ENCODE results near the gene RABGAP1L.

RABGAP1L gene

DNA sequence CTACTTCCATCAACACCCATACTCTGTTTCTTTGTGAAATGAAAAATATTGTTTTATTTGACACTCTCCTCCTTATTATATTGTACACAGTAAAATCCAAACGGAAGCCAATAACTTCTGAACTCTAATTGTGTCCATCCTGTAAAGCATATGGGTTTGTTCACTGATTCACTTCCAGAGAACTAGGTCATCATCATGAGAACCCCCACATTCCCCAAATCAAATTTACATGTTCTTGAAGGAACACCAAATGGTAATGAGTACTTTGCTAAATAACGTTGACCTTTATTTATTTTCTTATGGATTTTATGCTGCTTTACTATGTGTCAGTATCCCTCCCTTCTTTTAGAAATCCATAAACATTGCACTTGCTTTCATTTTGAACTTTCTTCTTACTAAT is 627.0 kb downstream of the RABGAP1L start:
- H3K4me2 ChIP-seq (ENCODE audit: insufficient read depth, low read length, poor library complexity, severe bottlenecking), result no peak overlapping the region
- H3K14ac ChIP-seq (ENCODE audit: low read length), result no peak overlapping the region
- no peak overlapping the region for H3K4ac ChIP-seq (ENCODE audit: low read length)
- no peaks in the 10 kb centered on the region for H3K9me3 ChIP-seq (replicated peaks in 1 of 2; ENCODE audit: control insufficient read depth in 2 of 2, insufficient read depth in 1 of 2, low read depth in 1 of 2, low read length in 2 of 2)
- no peak overlapping the region for H2BK12ac ChIP-seq (ENCODE audit: low read length)
- no peak overlapping the region for H4K8ac ChIP-seq (ENCODE audit: low read depth, low read length)
- H3K27me3 ChIP-seq (ENCODE audit: control insufficient read depth in 3 of 3, insufficient read depth in 3 of 3, low read depth in 1 of 3, low read length in 3 of 3), result no peaks in the 10 kb centered on the region
- no peak overlapping the region for H3K9ac ChIP-seq (ENCODE audit: low read depth, low read length, poor library complexity)
- no peak overlapping the region for H2BK120ac ChIP-seq (ENCODE audit: low read depth, low read length)
- no peaks in the 10 kb centered on the region for H3K36me3 ChIP-seq (replicated peaks in 1 of 2; ENCODE audit: control insufficient read depth in 2 of 2, insufficient read depth in 2 of 2, low read length in 2 of 2)
- H2AK5ac ChIP-seq (ENCODE audit: low read depth, low read length), result no peak overlapping the region
- peaks cover 1% of the 10 kb centered on the region for H3K79me1 ChIP-seq (ENCODE audit: low read depth, low read length)
- no peaks in the 10 kb centered on the region for H3K4me1 ChIP-seq (ENCODE audit: control insufficient read depth in 2 of 2, insufficient read depth in 1 of 2, low read depth in 1 of 2, low read length in 2 of 2)
- no peak overlapping the region for H4K91ac ChIP-seq (ENCODE audit: low read depth, low read length, poor library complexity)
- WGBS, 2 donors (ENCODE audit: extremely low coverage in 2 of 2, insufficient read length in 2 of 2, insufficient replicate concordance in 1 of 2), result no CpG with 5 or more reads among the region's 2 CpGs
- no peak overlapping the region for H3K27ac ChIP-seq (replicated peaks; ENCODE audit: low read length)
- no peak overlapping the region for H3K4me3 ChIP-seq (ENCODE audit: low read length in 2 of 2)
- DNase-seq (ENCODE audit: low spot score), result no peak
- no peak overlapping the region for H3K23ac ChIP-seq (ENCODE audit: low read depth, low read length, poor library complexity)
- H2AFZ ChIP-seq (ENCODE audit: low read length), result no peak overlapping the region
- no peak overlapping the region for H3K18ac ChIP-seq (ENCODE audit: low read length)
- H2BK5ac ChIP-seq (ENCODE audit: low read length), result no peak overlapping the region
- no peak overlapping the region for H2BK15ac ChIP-seq (ENCODE audit: low read length)

GRCh38 chr1:174786760-174787159 is 627.4 kb downstream of the RABGAP1L start:
- Histone ChIP-seq H3K23ac (ENCODE audit: low read depth, low read length, poor library complexity) (no peak overlapping the region), H2AK5ac (ENCODE audit: low read depth, low read length) (no peak overlapping the region), H3K4me1 (ENCODE audit: control insufficient read depth in 2 of 2, insufficient read depth in 1 of 2, low read depth in 1 of 2, low read length in 2 of 2) (no peaks in the 10 kb centered on the region), H3K36me3 (replicated peaks in 1 of 2; ENCODE audit: control insufficient read depth in 2 of 2, insufficient read depth in 2 of 2, low read length in 2 of 2) (no peaks in the 10 kb centered on the region), H2BK5ac (ENCODE audit: low read length) (no peak overlapping the region), H3K9me3 (replicated peaks in 1 of 2; ENCODE audit: control insufficient read depth in 2 of 2, insufficient read depth in 1 of 2, low read depth in 1 of 2, low read length in 2 of 2) (no peaks in the 10 kb centered on the region), H2BK15ac (ENCODE audit: low read length) (no peak overlapping the region), H2BK12ac (ENCODE audit: low read length) (no peak overlapping the region), H3K9ac (ENCODE audit: low read depth, low read length, poor library complexity) (no peak overlapping the region), H3K79me1 (ENCODE audit: low read depth, low read length) (peaks cover 1% of the 10 kb centered on the region), H3K27me3 (ENCODE audit: control insufficient read depth in 3 of 3, insufficient read depth in 3 of 3, low read depth in 1 of 3, low read length in 3 of 3) (no peaks in the 10 kb centered on the region), H3K4ac (ENCODE audit: low read length) (no peak overlapping the region), H3K27ac (replicated peaks; ENCODE audit: low read length) (no peak overlapping the region), H3K4me2 (ENCODE audit: insufficient read depth, low read length, poor library complexity, severe bottlenecking) (no peak overlapping the region), H4K8ac (ENCODE audit: low read depth, low read length) (no peak overlapping the region), H2BK120ac (ENCODE audit: low read depth, low read length) (no peak overlapping the region), H3K14ac (ENCODE audit: low read length) (no peak overlapping the region), H2AFZ (ENCODE audit: low read length) (no peak overlapping the region), H3K4me3 (ENCODE audit: low read length in 2 of 2) (no peak overlapping the region), H3K18ac (ENCODE audit: low read length) (no peak overlapping the region), H4K91ac (ENCODE audit: low read depth, low read length, poor library complexity) (no peak overlapping the region)
- DNase-seq (ENCODE audit: low spot score), result no peak
- WGBS, 2 donors (ENCODE audit: extremely low coverage in 2 of 2, insufficient read length in 2 of 2, insufficient replicate concordance in 1 of 2), result no CpG with 5 or more reads among the region's 4 CpGs

- H4K91ac ChIP-seq (ENCODE audit: low read depth, low read length, poor library complexity), result no peak overlapping the region
- H3K14ac ChIP-seq (ENCODE audit: low read length), result no peak overlapping the region
- H3K4me2 ChIP-seq (ENCODE audit: insufficient read depth, low read length, poor library complexity, severe bottlenecking), result no peak overlapping the region
- H3K36me3 ChIP-seq (replicated peaks in 1 of 2; ENCODE audit: control insufficient read depth in 2 of 2, insufficient read depth in 2 of 2, low read length in 2 of 2), result no peaks in the 10 kb centered on the region
- H3K27ac ChIP-seq (replicated peaks; ENCODE audit: low read length), result no peak overlapping the region
- H2BK5ac ChIP-seq (ENCODE audit: low read length), result no peak overlapping the region
- H3K27me3 ChIP-seq (ENCODE audit: control insufficient read depth in 3 of 3, insufficient read depth in 3 of 3, low read depth in 1 of 3, low read length in 3 of 3), result no peaks in the 10 kb centered on the region
- H3K23ac ChIP-seq (ENCODE audit: low read depth, low read length, poor library complexity), result no peak overlapping the region
- H2AK5ac ChIP-seq (ENCODE audit: low read depth, low read length), result no peak overlapping the region
- no peak overlapping the region for H2AFZ ChIP-seq (ENCODE audit: low read length)
- no peak overlapping the region for H2BK12ac ChIP-seq (ENCODE audit: low read length)
- no peak overlapping the region for H3K9ac ChIP-seq (ENCODE audit: low read depth, low read length, poor library complexity)
- H2BK15ac ChIP-seq (ENCODE audit: low read length), result no peak overlapping the region
- H3K4me3 ChIP-seq (ENCODE audit: low read length in 2 of 2), result no peak overlapping the region
- H3K79me1 ChIP-seq (ENCODE audit: low read depth, low read length), result peaks cover 1% of the 10 kb centered on the region
- no peak for DNase-seq (ENCODE audit: low spot score)
- no CpG with 5 or more reads among the region's 1 CpG for WGBS, 2 donors (ENCODE audit: extremely low coverage in 2 of 2, insufficient read length in 2 of 2, insufficient replicate concordance in 1 of 2)
- H3K4me1 ChIP-seq (ENCODE audit: control insufficient read depth in 2 of 2, insufficient read depth in 1 of 2, low read depth in 1 of 2, low read length in 2 of 2), result no peaks in the 10 kb centered on the region
- no peak overlapping the region for H3K4ac ChIP-seq (ENCODE audit: low read length)
- H3K18ac ChIP-seq (ENCODE audit: low read length), result no peak overlapping the region
- no peaks in the 10 kb centered on the region for H3K9me3 ChIP-seq (replicated peaks in 1 of 2; ENCODE audit: control insufficient read depth in 2 of 2, insufficient read depth in 1 of 2, low read depth in 1 of 2, low read length in 2 of 2)
- no peak overlapping the region for H2BK120ac ChIP-seq (ENCODE audit: low read depth, low read length)
- no peak overlapping the region for H4K8ac ChIP-seq (ENCODE audit: low read depth, low read length)
Observed at GRCh38 chr1:174788981-174789380, 629.7 kb downstream of the RABGAP1L start.

- Histone ChIP-seq H3K14ac (ENCODE audit: low read length) (no peak overlapping the region), H3K4me2 (ENCODE audit: insufficient read depth, low read length, poor library complexity, severe bottlenecking) (no peak overlapping the region), H4K91ac (ENCODE audit: low read depth, low read length, poor library complexity) (no peak overlapping the region), H2BK15ac (ENCODE audit: low read length) (no peak overlapping the region), H3K4ac (ENCODE audit: low read length) (no peak overlapping the region), H3K9me3 (replicated peaks in 1 of 2; ENCODE audit: control insufficient read depth in 2 of 2, insufficient read depth in 1 of 2, low read depth in 1 of 2, low read length in 2 of 2) (no peaks in the 10 kb centered on the region), H3K23ac (ENCODE audit: low read depth, low read length, poor library complexity) (no peak overlapping the region), H3K9ac (ENCODE audit: low read depth, low read length, poor library complexity) (no peak overlapping the region), H3K79me1 (ENCODE audit: low read depth, low read length) (peaks cover 1% of the 10 kb centered on the region), H3K27me3 (ENCODE audit: control insufficient read depth in 3 of 3, insufficient read depth in 3 of 3, low read depth in 1 of 3, low read length in 3 of 3) (no peaks in the 10 kb centered on the region), H2BK5ac (ENCODE audit: low read length) (no peak overlapping the region), H2BK12ac (ENCODE audit: low read length) (no peak overlapping the region), H2AFZ (ENCODE audit: low read length) (no peak overlapping the region), H3K4me1 (ENCODE audit: control insufficient read depth in 2 of 2, insufficient read depth in 1 of 2, low read depth in 1 of 2, low read length in 2 of 2) (no peaks in the 10 kb centered on the region), H3K27ac (replicated peaks; ENCODE audit: low read length) (no peak overlapping the region), H3K18ac (ENCODE audit: low read length) (no peak overlapping the region), H2AK5ac (ENCODE audit: low read depth, low read length) (no peak overlapping the region), H4K8ac (ENCODE audit: low read depth, low read length) (no peak overlapping the region), H3K36me3 (replicated peaks in 1 of 2; ENCODE audit: control insufficient read depth in 2 of 2, insufficient read depth in 2 of 2, low read length in 2 of 2) (no peaks in the 10 kb centered on the region), H2BK120ac (ENCODE audit: low read depth, low read length) (no peak overlapping the region), H3K4me3 (ENCODE audit: low read length in 2 of 2) (no peak overlapping the region)
- DNase-seq (ENCODE audit: low spot score), result no peak
- WGBS, 2 donors (ENCODE audit: extremely low coverage in 2 of 2, insufficient read length in 2 of 2, insufficient replicate concordance in 1 of 2), result no CpG with 5 or more reads among the region's 1 CpG
Observed at GRCh38 chr1:174789399-174789798, 630.1 kb downstream of the RABGAP1L start.

Measured in neuronal stem cell (in vitro differentiated cells).